ENCODE data around the gene S100A5. TPM values are rescaled to one million over a fixed set of nuclear protein-coding genes. Genes with fewer than 3 reads are reported as not detected.
A peak's percentile ranks its signal among the peaks of the same experiment; 100 is the strongest.

S100A5 gene
- total and polyA plus RNA-seq, 7 experiments from 2014 or later = 0.78 to 2.0 (median 1.2) TPM; not detected in 2

- H3K36me3 Mint-ChIP-seq = no peaks in the 10 kb centered on the region
- Histone ChIP-seq H3K4me3 (ENCODE audit: low read length) (no peak overlapping the region), H3K27ac (ENCODE audit: low read depth, low read length) (no peak overlapping the region), H3K4me1 (ENCODE audit: control insufficient read depth in 2 of 2, insufficient read depth in 2 of 2, low read length in 2 of 2) (no peaks in the 10 kb centered on the region), H3K9me3 (ENCODE audit: control insufficient read depth in 2 of 3, low read length in 3 of 3) (no peaks in the 10 kb centered on the region), H3K36me3 (ENCODE audit: control insufficient read depth in 2 of 3, insufficient read depth in 3 of 3, low read length in 3 of 3) (no peaks in the 10 kb centered on the region), H3K27me3 (ENCODE audit: control insufficient read depth in 2 of 2, insufficient read depth in 2 of 2, low read length in 2 of 2) (no peaks in the 10 kb centered on the region)
- CTCF ChIA-PET = interaction anchor here (0.7 to 1.1 kb wide), 3 partner anchors 18 to 23 kb away, joined by 3 to 5 read pairs (median 3); partner anchors contain the start of gene S100A6
- DNase-seq = no peak
- ATAC-seq = no peak
- POLR2A ChIA-PET = interaction anchor here (1.3 kb wide), 1 partner anchor 13 kb away, joined by 3 read pairs; no protein-coding TSS in a partner anchor
- intact Hi-C loops (cut with micrococcal nuclease) = no loop called here
- H3K9me3 Mint-ChIP-seq = peaks cover 0 to 1% (median 0%) of the 10 kb centered on the region in 11 donors
- no peak overlapping the region for H3K4me3 Mint-ChIP-seq
- H3K27ac Mint-ChIP-seq = no peak overlapping the region
- no peaks in the 10 kb centered on the region for H3K27me3 Mint-ChIP-seq
- peaks cover 0 to 19% (median 7%) of the 10 kb centered on the region in 7 donors for H3K4me1 Mint-ChIP-seq
Observed at GRCh38 chr1:153557877-153558276, 17.1 kb upstream of the S100A5 start.

- Mint-ChIP-seq H3K27me3 (no peaks in the 10 kb centered on the region), H3K4me1 (peaks cover 0 to 16% (median 7%) of the 10 kb centered on the region in 7 donors), H3K9me3 (peaks cover 0 to 1% (median 0%) of the 10 kb centered on the region in 11 donors), H3K36me3 (no peaks in the 10 kb centered on the region), H3K27ac (peak overlapping the region in 2 of 9 donors; percentile 18 to 70), H3K4me3 (no peak overlapping the region)
- H3K27ac ChIP-seq (ENCODE audit: low read depth, low read length) = no peak overlapping the region
- no peak for ATAC-seq
- POLR2A ChIA-PET = interaction anchor here (0.9 kb wide), 1 partner anchor 21 kb away, joined by 3 read pairs; no protein-coding TSS in a partner anchor
- H3K4me3 ChIP-seq (ENCODE audit: low read length) = no peak overlapping the region
- CTCF ChIA-PET = interaction anchor here (1.1 to 1.3 kb wide), 2 partner anchors 12 to 21 kb away, joined by 3 to 5 read pairs; no protein-coding TSS in a partner anchor
- H3K36me3 ChIP-seq (ENCODE audit: control insufficient read depth in 2 of 3, insufficient read depth in 3 of 3, low read length in 3 of 3) = no peaks in the 10 kb centered on the region
- H3K27me3 ChIP-seq (ENCODE audit: control insufficient read depth in 2 of 2, insufficient read depth in 2 of 2, low read length in 2 of 2) = no peaks in the 10 kb centered on the region
- no peaks in the 10 kb centered on the region for H3K9me3 ChIP-seq (ENCODE audit: control insufficient read depth in 2 of 3, low read length in 3 of 3)
- intact Hi-C loops (cut with micrococcal nuclease) = no loop called here
- DNase-seq = no peak
- H3K4me1 ChIP-seq (ENCODE audit: control insufficient read depth in 2 of 2, insufficient read depth in 2 of 2, low read length in 2 of 2) = no peaks in the 10 kb centered on the region
Observed at GRCh38 chr1:153556348-153556747, 15.6 kb upstream of the S100A5 start.

DNA sequence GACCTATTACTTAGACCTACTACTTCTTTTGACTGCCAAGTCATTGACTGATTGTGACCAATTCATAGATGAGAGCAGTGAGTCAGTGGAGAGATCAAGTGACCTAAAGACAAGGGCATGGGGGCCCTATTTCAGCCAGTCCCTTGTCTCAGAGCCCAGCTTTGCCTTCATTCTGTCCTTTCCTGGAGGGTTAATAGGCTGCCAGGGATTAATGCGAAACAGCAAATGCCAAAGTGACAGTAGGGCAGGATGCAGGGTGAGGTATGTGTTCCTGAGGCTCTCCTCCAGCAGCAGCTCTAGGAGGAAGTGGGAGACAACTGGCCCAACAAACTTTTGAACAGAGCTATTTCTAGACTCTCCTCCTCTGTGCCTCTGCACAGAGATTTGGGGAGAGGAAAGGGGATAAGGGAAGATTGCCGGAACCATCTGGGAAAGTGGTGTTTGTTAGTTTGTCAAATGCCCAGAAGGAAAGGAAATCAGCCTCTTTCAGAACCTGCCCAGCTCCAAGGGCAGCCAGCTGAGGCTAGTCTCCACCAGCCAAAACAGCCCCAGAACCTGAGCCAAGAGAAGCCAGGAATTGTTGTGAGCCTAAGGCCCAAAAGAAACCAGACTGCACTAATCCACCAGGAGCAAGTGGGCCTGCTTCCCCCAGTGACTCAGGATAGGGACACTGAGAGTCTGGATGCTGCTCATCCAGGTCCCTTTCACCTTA lies 13.3 kb upstream of the S100A5 start:
- no peaks in the 10 kb centered on the region for H3K9me3 ChIP-seq (ENCODE audit: control insufficient read depth in 2 of 3, low read length in 3 of 3)
- Mint-ChIP-seq H3K36me3 (no peaks in the 10 kb centered on the region), H3K27me3 (no peaks in the 10 kb centered on the region), H3K4me1 (peaks cover 1 to 24% (median 7%) of the 10 kb centered on the region in 7 donors), H3K4me3 (no peak overlapping the region), H3K9me3 (peaks cover 0 to 1% (median 0%) of the 10 kb centered on the region in 11 donors), H3K27ac (no peak overlapping the region)
- intact Hi-C loops (cut with micrococcal nuclease) = no loop called here
- ChIA-PET POLR2A (interaction anchor here (2.7 to 3.2 kb wide), 2 partner anchors 9 to 14 kb away, joined by 10 to 15 read pairs; partner anchors contain the start of genes S100A4 and S100A5), CTCF (interaction anchor here (1.1 kb wide), 1 partner anchor 19 kb away, joined by 3 read pairs; no protein-coding TSS in a partner anchor)
- no peaks in the 10 kb centered on the region for H3K4me1 ChIP-seq (ENCODE audit: control insufficient read depth in 2 of 2, insufficient read depth in 2 of 2, low read length in 2 of 2)
- no peaks in the 10 kb centered on the region for H3K27me3 ChIP-seq (ENCODE audit: control insufficient read depth in 2 of 2, insufficient read depth in 2 of 2, low read length in 2 of 2)
- H3K36me3 ChIP-seq (ENCODE audit: control insufficient read depth in 2 of 3, insufficient read depth in 3 of 3, low read length in 3 of 3) = no peaks in the 10 kb centered on the region
- no peak overlapping the region for H3K4me3 ChIP-seq (ENCODE audit: low read length)
- H3K27ac ChIP-seq (ENCODE audit: low read depth, low read length) = no peak overlapping the region
- DNase-seq (no peak), ATAC-seq (peak; percentile 53)

DNA sequence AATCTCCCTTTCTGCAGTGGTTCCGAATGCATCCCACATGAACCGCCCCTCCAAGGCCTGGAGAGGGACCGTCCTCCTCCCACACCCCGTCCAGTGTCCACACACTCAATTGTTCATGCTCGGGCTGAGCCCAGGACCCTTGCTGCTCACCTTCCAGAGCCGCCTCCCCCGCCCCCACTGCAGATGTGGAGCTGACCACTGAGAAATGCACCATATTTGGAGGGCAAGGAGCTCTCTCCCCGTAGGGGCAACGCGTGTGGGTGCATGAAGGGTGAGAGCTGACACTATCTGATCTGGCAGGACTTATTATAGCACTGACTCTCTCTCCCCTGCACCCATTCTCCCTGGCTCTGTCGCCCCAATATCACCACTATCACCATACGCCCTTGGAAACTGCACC lies 12.4 kb upstream of the S100A5 start:
- Histone ChIP-seq H3K4me3 (ENCODE audit: low read length) (no peak overlapping the region), H3K36me3 (ENCODE audit: control insufficient read depth in 2 of 3, insufficient read depth in 3 of 3, low read length in 3 of 3) (no peaks in the 10 kb centered on the region), H3K27me3 (ENCODE audit: control insufficient read depth in 2 of 2, insufficient read depth in 2 of 2, low read length in 2 of 2) (no peaks in the 10 kb centered on the region), H3K4me1 (ENCODE audit: control insufficient read depth in 2 of 2, insufficient read depth in 2 of 2, low read length in 2 of 2) (no peaks in the 10 kb centered on the region), H3K9me3 (ENCODE audit: control insufficient read depth in 2 of 3, low read length in 3 of 3) (no peaks in the 10 kb centered on the region), H3K27ac (ENCODE audit: low read depth, low read length) (no peak overlapping the region)
- peaks cover 8 to 33% (median 13%) of the 10 kb centered on the region in 7 donors for H3K4me1 Mint-ChIP-seq
- no peak overlapping the region for H3K4me3 Mint-ChIP-seq
- CTCF ChIA-PET = interaction anchor here (1.3 kb wide), 1 partner anchor 20 kb away, joined by 4 read pairs; no protein-coding TSS in a partner anchor
- H3K27me3 Mint-ChIP-seq = no peaks in the 10 kb centered on the region
- intact Hi-C loops (cut with micrococcal nuclease) = no loop called here
- POLR2A ChIA-PET = interaction anchor here (2.7 to 3.2 kb wide), 2 partner anchors 8 to 13 kb away, joined by 10 to 15 read pairs; partner anchors contain the start of genes S100A4 and S100A5
- ATAC-seq = no peak
- H3K9me3 Mint-ChIP-seq = peaks cover 0 to 1% (median 0%) of the 10 kb centered on the region in 11 donors
- no peak for DNase-seq
- H3K27ac Mint-ChIP-seq = no peak overlapping the region
- no peaks in the 10 kb centered on the region for H3K36me3 Mint-ChIP-seq

GRCh38 chr1:153552335-153552734 lies 11.6 kb upstream of the S100A5 start:
- DNase-seq (no peak), ATAC-seq (no peak)
- no peaks in the 10 kb centered on the region for H3K36me3 Mint-ChIP-seq
- Histone ChIP-seq H3K4me3 (ENCODE audit: low read length) (no peak overlapping the region), H3K4me1 (ENCODE audit: control insufficient read depth in 2 of 2, insufficient read depth in 2 of 2, low read length in 2 of 2) (no peaks in the 10 kb centered on the region), H3K36me3 (ENCODE audit: control insufficient read depth in 2 of 3, insufficient read depth in 3 of 3, low read length in 3 of 3) (no peaks in the 10 kb centered on the region), H3K27me3 (ENCODE audit: control insufficient read depth in 2 of 2, insufficient read depth in 2 of 2, low read length in 2 of 2) (no peaks in the 10 kb centered on the region), H3K27ac (ENCODE audit: low read depth, low read length) (no peak overlapping the region), H3K9me3 (ENCODE audit: control insufficient read depth in 2 of 3, low read length in 3 of 3) (no peaks in the 10 kb centered on the region)
- H3K9me3 Mint-ChIP-seq = peaks cover 0 to 1% (median 0%) of the 10 kb centered on the region in 11 donors
- CTCF ChIA-PET = interaction anchor here (1.3 to 2.3 kb wide), 2 partner anchors 19 kb away, joined by 4 to 7 read pairs; no protein-coding TSS in a partner anchor
- POLR2A ChIA-PET = interaction anchor here (1.9 to 2.7 kb wide), 3 partner anchors 9 to 18 kb away, joined by 4 to 28 read pairs (median 10); partner anchors contain the start of genes S100A5 and S100A6
- H3K4me3 Mint-ChIP-seq = no peak overlapping the region
- H3K27ac Mint-ChIP-seq = no peak overlapping the region
- H3K27me3 Mint-ChIP-seq = no peaks in the 10 kb centered on the region
- H3K4me1 Mint-ChIP-seq = peaks cover 9 to 40% (median 15%) of the 10 kb centered on the region in 7 donors
- intact Hi-C loops (cut with micrococcal nuclease) = no loop called here

- Histone ChIP-seq H3K27ac (ENCODE audit: low read depth, low read length) (no peak overlapping the region), H3K9me3 (ENCODE audit: control insufficient read depth in 2 of 3, low read length in 3 of 3) (no peaks in the 10 kb centered on the region), H3K4me3 (ENCODE audit: low read length) (no peak overlapping the region), H3K27me3 (ENCODE audit: control insufficient read depth in 2 of 2, insufficient read depth in 2 of 2, low read length in 2 of 2) (no peaks in the 10 kb centered on the region), H3K4me1 (ENCODE audit: control insufficient read depth in 2 of 2, insufficient read depth in 2 of 2, low read length in 2 of 2) (peaks cover 5 to 13% of the 10 kb centered on the region in 2 donors), H3K36me3 (ENCODE audit: control insufficient read depth in 2 of 3, insufficient read depth in 3 of 3, low read length in 3 of 3) (no peaks in the 10 kb centered on the region)
- no peaks in the 10 kb centered on the region for H3K36me3 Mint-ChIP-seq
- intact Hi-C loops (cut with micrococcal nuclease) = no loop called here
- no peaks in the 10 kb centered on the region for H3K27me3 Mint-ChIP-seq
- CTCF ChIA-PET = interaction anchor here (0.9 to 2.3 kb wide), 5 partner anchors 10 to 19 kb away, joined by 3 to 7 read pairs (median 5); partner anchors contain the start of genes S100A5 and S100A6
- ATAC-seq (peak; percentile 65), DNase-seq (no peak)
- H3K4me1 Mint-ChIP-seq = peaks cover 17 to 42% (median 23%) of the 10 kb centered on the region in 7 donors
- H3K9me3 Mint-ChIP-seq = peaks cover 0 to 1% (median 0%) of the 10 kb centered on the region in 11 donors
- peak overlapping the region in 2 of 9 donors; percentile 8 to 61 for H3K27ac Mint-ChIP-seq
- POLR2A ChIA-PET = interaction anchor here (0.8 to 2.7 kb wide), 4 partner anchors 10 to 225 kb away, joined by 3 to 28 read pairs (median 4); partner anchors contain the start of genes S100A5 and S100A6
- H3K4me3 Mint-ChIP-seq = no peak overlapping the region
Observed at GRCh38 chr1:153550827-153551500, 10.2 kb upstream of the S100A5 start.

Data from naive thymus-derived CD4-positive, alpha-beta T cell (primary cell).